Astrocyte (in vitro differentiated cells and primary cell): ENCODE results near the gene PLPP2. TPM values are rescaled to one million over a fixed set of nuclear protein-coding genes. Genes with fewer than 3 reads are reported as not detected.

Experiments
- DNase-seq: peaks from one replicate; pipeline ENCODE4 v3.0.0-alpha.2; 2010; ENCODE audit warnings: low read depth
- FAIRE-seq: peaks from 2 replicates; lab custom pipeline; 2011; peaks lifted over from hg19 to GRCh38; lab: Jason Lieb, UNC
- H2AFZ ChIP-seq: 2 replicates; pipeline ENCODE4 v1.6.0; 2012; ENCODE audit warnings: low read depth, low read length, inconsistent platforms
- H3K27ac ChIP-seq: 2 replicates; pipeline ENCODE4 v1.5.1; 2011; ENCODE audit warnings: low read depth, low read length, inconsistent platforms
- H3K27me3 ChIP-seq: 2 replicates; pipeline ENCODE4 v1.6.0; 2011; ENCODE audit warnings: low read length, inconsistent platforms; ENCODE audit not compliant: insufficient read depth
- H3K36me3 ChIP-seq: 2 replicates; pipeline ENCODE4 v1.5.1; 2011; ENCODE audit warnings: low read length, inconsistent platforms; ENCODE audit not compliant: insufficient read depth
- H3K4me1 ChIP-seq: 2 replicates; pipeline ENCODE4 v1.5.1; 2011; ENCODE audit warnings: low read length, inconsistent platforms; ENCODE audit not compliant: insufficient read depth
- H3K4me2 ChIP-seq: 2 replicates; pipeline ENCODE4 v1.6.0; 2012; ENCODE audit warnings: low read length, inconsistent platforms
- H3K4me3 ChIP-seq: 2 replicates; pipeline ENCODE4 v1.5.1; 2011; ENCODE audit warnings: low read depth, mild to moderate bottlenecking, low read length, inconsistent platforms; ENCODE audit not compliant: insufficient read depth
- H3K79me2 ChIP-seq: 2 replicates; pipeline ENCODE4 v1.6.0; 2012; ENCODE audit warnings: mild to moderate bottlenecking, low read length, inconsistent platforms; ENCODE audit not compliant: insufficient read depth
- H3K9ac ChIP-seq: 2 replicates; pipeline ENCODE4 v1.6.0; 2012; ENCODE audit warnings: mild to moderate bottlenecking, low read length, inconsistent platforms
- H3K9me3 ChIP-seq: 2 replicates; pipeline ENCODE4 v1.5.1; 2012; ENCODE audit warnings: low read depth, mild to moderate bottlenecking, low read length, inconsistent platforms; ENCODE audit not compliant: insufficient read depth
- H4K20me1 ChIP-seq: 2 replicates; pipeline ENCODE4 v1.6.0; 2012; ENCODE audit warnings: low read length, inconsistent platforms; ENCODE audit not compliant: insufficient read depth
- H3K27ac Mint-ChIP-seq: one replicate; pipeline ENCODE4 v1.8.0; 2021; ENCODE audit warnings: mild to moderate bottlenecking, mixed read lengths; ENCODE audit not compliant: unreplicated experiment
- H3K27me3 Mint-ChIP-seq: one replicate; pipeline ENCODE4 v1.8.0; 2021; ENCODE audit warnings: low read depth, mixed read lengths; ENCODE audit not compliant: unreplicated experiment
- H3K36me3 Mint-ChIP-seq: one replicate; pipeline ENCODE4 v1.8.0; 2021; ENCODE audit warnings: low read depth, mixed read lengths; ENCODE audit not compliant: unreplicated experiment
- H3K4me1 Mint-ChIP-seq: one replicate; pipeline ENCODE4 v1.8.0; 2021; ENCODE audit warnings: low read depth, mixed read lengths; ENCODE audit not compliant: unreplicated experiment
- H3K4me3 Mint-ChIP-seq: one replicate; pipeline ENCODE4 v1.8.0; 2021; ENCODE audit warnings: mild to moderate bottlenecking, moderate library complexity, mixed read lengths; ENCODE audit not compliant: unreplicated experiment
- H3K9me3 Mint-ChIP-seq: one replicate; pipeline ENCODE4 v1.8.0; 2021; ENCODE audit warnings: mild to moderate bottlenecking, mixed read lengths; ENCODE audit not compliant: unreplicated experiment
- CTCF ChIP-seq: IDR thresholded peaks from 2 replicates; pipeline ENCODE4 v1.5.1; 2011; ENCODE audit warnings: low read depth, mild to moderate bottlenecking, inconsistent platforms, low read length, moderate library complexity; ENCODE audit not compliant: insufficient read depth
- EZH2 ChIP-seq: IDR thresholded peaks from 2 replicates; pipeline ENCODE4 v1.6.1; 2012; ENCODE audit warnings: mild to moderate bottlenecking, low read length, inconsistent platforms; ENCODE audit not compliant: insufficient read depth
- total RNA-seq: library from RNA; stranded (reverse); gene quantifications from 2 replicates; pipeline ENCODE4 v1.2.1, GENCODE V29; 2021

Gene PLPP2
- total RNA-seq, 1 donor from 2014 or later: 3.7 TPM

- H3K9ac ChIP-seq: no peak overlapping the region
- H3K27ac Mint-ChIP-seq: no peak overlapping the region
- H3K9me3 Mint-ChIP-seq: no peaks in the 10 kb centered on the region
- H3K4me1 ChIP-seq: no peaks in the 10 kb centered on the region
- H3K4me2 ChIP-seq: no peak overlapping the region
- H3K27me3 Mint-ChIP-seq: no peaks in the 10 kb centered on the region
- no peak for TF ChIP-seq CTCF
- TF ChIP-seq EZH2: no peak
- DNase-seq (no peak), FAIRE-seq (no peak)
- no peaks in the 10 kb centered on the region for H3K4me1 Mint-ChIP-seq
- H4K20me1 ChIP-seq: peaks cover 61% of the 10 kb centered on the region
- no peak overlapping the region for H3K4me3 ChIP-seq
- H3K79me2 ChIP-seq: peaks cover 28% of the 10 kb centered on the region
- no peaks in the 10 kb centered on the region for H3K9me3 ChIP-seq
- H3K4me3 Mint-ChIP-seq: no peak overlapping the region
- no peak overlapping the region for H3K27ac ChIP-seq
- peaks cover 5% of the 10 kb centered on the region for H3K36me3 ChIP-seq
- no peak overlapping the region for H2AFZ ChIP-seq
- H3K27me3 ChIP-seq: no peaks in the 10 kb centered on the region
- H3K36me3 Mint-ChIP-seq: no peaks in the 10 kb centered on the region
Observed at GRCh38 chr19:308471-309205, 17.4 kb upstream of the PLPP2 start.

- peaks cover 28% of the 10 kb centered on the region for H3K79me2 ChIP-seq
- H4K20me1 ChIP-seq: peaks cover 55% of the 10 kb centered on the region
- no peaks in the 10 kb centered on the region for H3K4me1 ChIP-seq
- peak overlapping the region; percentile 18 for H3K27ac Mint-ChIP-seq
- no peaks in the 10 kb centered on the region for H3K9me3 ChIP-seq
- no peak overlapping the region for H3K4me3 Mint-ChIP-seq
- no peaks in the 10 kb centered on the region for H3K36me3 Mint-ChIP-seq
- H3K4me2 ChIP-seq: no peak overlapping the region
- no peak overlapping the region for H3K4me3 ChIP-seq
- no peak overlapping the region for H3K9ac ChIP-seq
- no peak for DNase-seq
- H3K36me3 ChIP-seq: peaks cover 5% of the 10 kb centered on the region
- no peaks in the 10 kb centered on the region for H3K9me3 Mint-ChIP-seq
- no peak overlapping the region for H3K27ac ChIP-seq
- no peak overlapping the region for H2AFZ ChIP-seq
- FAIRE-seq: no peak
- no peaks in the 10 kb centered on the region for H3K27me3 ChIP-seq
- H3K4me1 Mint-ChIP-seq: no peaks in the 10 kb centered on the region
- TF ChIP-seq CTCF (no peak), EZH2 (no peak)
- no peaks in the 10 kb centered on the region for H3K27me3 Mint-ChIP-seq
Observed at GRCh38 chr19:307793-308420, 16.7 kb upstream of the PLPP2 start.

DNA sequence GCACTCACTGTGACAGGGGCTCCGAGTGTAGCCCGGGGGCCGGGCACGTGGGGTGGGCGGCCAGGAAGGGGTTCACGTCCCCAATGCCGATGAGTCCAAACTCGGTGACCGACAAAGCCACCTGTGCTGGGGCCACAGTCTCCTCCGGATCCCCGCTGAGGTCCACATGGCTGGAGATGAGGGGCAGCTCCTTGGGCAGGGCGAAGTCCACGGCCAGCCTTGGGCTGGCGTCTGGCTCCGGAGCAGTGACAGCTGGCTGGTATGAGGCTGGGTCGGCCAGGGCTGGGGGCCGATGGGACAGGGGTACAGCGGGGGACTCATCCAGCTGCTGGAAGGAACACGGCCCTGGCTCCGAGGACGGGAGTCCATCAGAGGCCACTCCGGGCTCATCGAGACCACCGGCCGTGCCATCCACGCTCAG, 15.9 kb upstream of the PLPP2 start:
- Mint-ChIP-seq H3K4me3 (no peak overlapping the region), H3K4me1 (no peaks in the 10 kb centered on the region), H3K36me3 (no peaks in the 10 kb centered on the region), H3K27me3 (no peaks in the 10 kb centered on the region), H3K27ac (no peak overlapping the region), H3K9me3 (no peaks in the 10 kb centered on the region)
- Histone ChIP-seq H3K36me3 (peaks cover 5% of the 10 kb centered on the region), H3K9me3 (no peaks in the 10 kb centered on the region), H3K27me3 (no peaks in the 10 kb centered on the region), H4K20me1 (peaks cover 60% of the 10 kb centered on the region), H3K79me2 (peaks cover 28% of the 10 kb centered on the region), H2AFZ (no peak overlapping the region), H3K4me2 (no peak overlapping the region), H3K4me1 (no peaks in the 10 kb centered on the region), H3K9ac (no peak overlapping the region), H3K4me3 (no peak overlapping the region), H3K27ac (no peak overlapping the region)
- DNase-seq (no peak), FAIRE-seq (no peak)
- TF ChIP-seq CTCF: no peak
- TF ChIP-seq EZH2: no peak
